K562 (cell line): ENCODE data around the gene PKHD1. TPM values are rescaled to one million over a fixed set of nuclear protein-coding genes. Genes with fewer than 3 reads are reported as not detected.

ENCODE experiments used
- ATAC-seq: fragments of 200-7000 bp; cut with Tn5 transposase; 3 replicates; pipeline ENCODE4 v1.9.1; 2020; ENCODE audit warnings: moderate library complexity
- BruUV-seq: library from RNA; stranded (reverse); fragments of 400-500 nt; replicated peaks from 2 replicates; lab custom pipeline; 2021; lab: Mats Ljungman, UMichigan
- CTCF ChIA-PET: fragments of 300-600 bp; formaldehyde crosslinking; extraction: SDS; loops from one replicate; lab custom pipeline; 2021; ENCODE audit warnings: low intra/inter-chr PET ratio; lab: Yijun Ruan, JAX
- POLR2A ChIA-PET: fragments of 300-600, 350-650 bp; sonication (Branson Sonifier 250); formaldehyde crosslinking; extraction: SDS; loops from one replicate; lab custom pipeline; 2021; ENCODE audit warnings: antibody characterized with exemption, inconsistent platforms; lab: Yijun Ruan, JAX
- DNase-seq, 4 experiments: peaks; one replicate each; pipeline versions ENCODE4 v3.0.0 to v3.0.0-alpha.2; 2011 to 2018; ENCODE audit warnings: low spot score in 3 of 4, mixed read lengths in 3 of 4; ENCODE audit errors: extremely low read depth in 1 of 4
- FAIRE-seq: peaks from 2 replicates; lab custom pipeline; 2011; peaks lifted over from hg19 to GRCh38; lab: Jason Lieb, UNC
- H2AFZ ChIP-seq: 2 replicates; pipeline ENCODE4 v1.6.0; 2011; ENCODE audit warnings: low read depth, low read length, control low read depth, inconsistent platforms
- H3K27ac ChIP-seq: fragments of 200-600 bp; 3 replicates; pipeline ENCODE4 v1.8.0; 2011; ENCODE audit warnings: low read depth, mild to moderate bottlenecking, control low read depth, inconsistent platforms, low read length, moderate library complexity, mixed read lengths; ENCODE audit errors: extremely low read depth
- H3K27me3 ChIP-seq, 2 experiments: fragments of 300-600 bp in 1 of 2; 2 replicates in 1 of 2; 3 replicates in 1 of 2; pipeline versions ENCODE4 v1.6.0 to v1.8.0; 2011; ENCODE audit warnings: inconsistent platforms in 2 of 2, low read length in 2 of 2, mild to moderate bottlenecking in 1 of 2, mixed read lengths in 1 of 2, moderate library complexity in 1 of 2; ENCODE audit not compliant: control insufficient read depth in 2 of 2, insufficient read depth in 2 of 2
- H3K36me3 ChIP-seq: fragments of 300-600 bp; 3 replicates; pipeline ENCODE4 v1.8.0; 2011; ENCODE audit warnings: mild to moderate bottlenecking, low read length, inconsistent platforms; ENCODE audit not compliant: control insufficient read depth, insufficient read depth
- H3K4me1 ChIP-seq, 2 experiments: fragments of 200-600 bp in 1 of 2; replicated peaks in 1 of 2; 2 replicates in 1 of 2; 3 replicates in 1 of 2; pipeline versions ENCODE4 v1.5.1 to v1.8.0; 2011; ENCODE audit warnings: inconsistent platforms in 2 of 2, low read length in 2 of 2, mild to moderate bottlenecking in 1 of 2, mixed read lengths in 1 of 2, moderate library complexity in 1 of 2; ENCODE audit not compliant: control insufficient read depth in 2 of 2, insufficient read depth in 2 of 2
- H3K4me2 ChIP-seq: 2 replicates; pipeline ENCODE4 v1.6.1; 2011; ENCODE audit warnings: low read length, control low read depth, inconsistent platforms, mixed read lengths; ENCODE audit not compliant: insufficient read depth
- H3K4me3 ChIP-seq: fragments of 200-600 bp; sonication (generic), shearing (Covaris generic); 2 replicates; pipeline ENCODE4 v1.5.1; 2016; ENCODE audit warnings: control low read depth, inconsistent platforms
- H3K79me2 ChIP-seq: fragments of 200-600 bp; 3 replicates; pipeline ENCODE4 v1.8.0; 2011; ENCODE audit warnings: low read length, inconsistent platforms; ENCODE audit not compliant: control insufficient read depth, insufficient read depth
- H3K9ac ChIP-seq, 2 experiments: 2 replicates each; pipeline versions ENCODE4 v1.6.0 to v1.6.1; 2011; ENCODE audit warnings: low read depth in 2 of 2, low read length in 2 of 2, control low read depth in 1 of 2, inconsistent platforms in 1 of 2, mild to moderate bottlenecking in 1 of 2, mixed read lengths in 1 of 2; ENCODE audit not compliant: insufficient read depth in 1 of 2
- H3K9me1 ChIP-seq: one replicate; pipeline ENCODE4 v1.6.0; 2011; ENCODE audit warnings: inconsistent platforms, mild to moderate bottlenecking, low read length, moderate library complexity; ENCODE audit not compliant: control insufficient read depth, insufficient read depth
- H3K9me3 ChIP-seq: replicated peaks from 2 replicates; pipeline ENCODE4 v1.5.1; 2011; ENCODE audit warnings: low read depth, low read length, inconsistent platforms; ENCODE audit not compliant: control insufficient read depth, insufficient read depth
- H4K20me1 ChIP-seq: replicated peaks from 2 replicates; pipeline ENCODE4 v1.6.1; 2011; ENCODE audit warnings: low read length, inconsistent platforms, mixed read lengths; ENCODE audit not compliant: control insufficient read depth, insufficient read depth
- BRD4 ChIP-seq: fragments of 200-600 bp; sonication (generic); IDR thresholded peaks from 2 replicates; pipeline ENCODE4 v1.6.1; 2017; ENCODE audit warnings: inconsistent platforms
- E2F3 ChIP-seq: fragments of 250-450 bp; sonication (Bioruptor Pico); IDR thresholded peaks from 2 replicates; pipeline ENCODE4 v1.4.0; 2020; ENCODE audit warnings: mild to moderate bottlenecking
- FOXM1 ChIP-seq, 2 experiments: fragments of 450-650 bp in 1 of 2; sonication (generic) in 1 of 2; formaldehyde crosslinking in 1 of 2; IDR thresholded peaks; 2 replicates each; pipeline versions ENCODE4 v1.6.1 to v1.9.0; 2017 to 2022; ENCODE audit warnings: low read depth in 2 of 2, mild to moderate bottlenecking in 2 of 2, missing genetic modification reagents in 1 of 2, moderate library complexity in 1 of 2
- GATAD2A ChIP-seq: fragments of 450-650 bp; IDR thresholded peaks from 2 replicates; pipeline ENCODE4 v1.6.1; 2017
- JUND ChIP-seq, 2 experiments: IDR thresholded peaks; 2 replicates in 1 of 2; 3 replicates in 1 of 2; pipeline ENCODE4 v1.6.1; 2011; ENCODE audit warnings: borderline replicate concordance in 2 of 2, low read depth in 2 of 2, low read length in 2 of 2, improper control_type of control experiment in 1 of 2, missing biosample characterization in 1 of 2, missing genetic modification characterization in 1 of 2, missing genetic modification reagents in 1 of 2
- NR1H2 ChIP-seq: sonication (generic); formaldehyde crosslinking; IDR thresholded peaks from 2 replicates; pipeline ENCODE4 v1.4.0; 2020; ENCODE audit warnings: mild to moderate bottlenecking, missing genetic modification reagents
- PHTF2 ChIP-seq: fragments of 250-450 bp; sonication (Bioruptor Pico); IDR thresholded peaks from 2 replicates; pipeline ENCODE4 v1.5.0; 2021; ENCODE audit warnings: mild to moderate bottlenecking
- PRPF4 ChIP-seq: fragments of 200-400 bp; formaldehyde crosslinking; IDR thresholded peaks from one replicate; pipeline ENCODE4 v1.6.1; 2017; ENCODE audit warnings: low read length, low read depth, mild to moderate bottlenecking; ENCODE audit not compliant: insufficient read depth, poor library complexity, severe bottlenecking
- PURB ChIP-seq: sonication (generic); formaldehyde crosslinking; IDR thresholded peaks from 2 replicates; pipeline ENCODE4 v1.9.0; 2021; ENCODE audit warnings: low read depth, mild to moderate bottlenecking, missing genetic modification reagents
- SETDB1 ChIP-seq: IDR thresholded peaks from one replicate; pipeline ENCODE4 v1.6.1; 2012; ENCODE audit warnings: low read length, control low read depth, inconsistent platforms
- TSHZ1 ChIP-seq: fragments of 250-450 bp; sonication (Bioruptor Pico); IDR thresholded peaks from 2 replicates; pipeline ENCODE4 v1.4.0; 2020; ENCODE audit warnings: mild to moderate bottlenecking, moderate library complexity
- U2AF1 ChIP-seq: fragments of 200-400 bp; formaldehyde crosslinking; optimal IDR thresholded peaks from 2 replicates; pipeline ENCODE3; 2017; ENCODE audit warnings: mild to moderate bottlenecking, low read depth, low read length, moderate library complexity
- ZNF121 ChIP-seq: sonication (generic); formaldehyde crosslinking; conservative IDR thresholded peaks from 2 replicates; pipeline ENCODE4 v1.8.0; 2022; ENCODE audit warnings: missing genetic modification reagents
- ZNF133 ChIP-seq: fragments of 250-450 bp; sonication (Bioruptor Pico); IDR thresholded peaks from 2 replicates; pipeline ENCODE4 v1.4.0; 2020; ENCODE audit warnings: mild to moderate bottlenecking
- ZNF197 ChIP-seq: fragments of 200-800 bp; sonication (Bioruptor generic); IDR thresholded peaks from 2 replicates; pipeline ENCODE4 v1.6.1; 2016; ENCODE audit warnings: low read depth, missing genetic modification characterization, missing compliant biosample characterization
- ZNF263 ChIP-seq: sonication (generic); formaldehyde crosslinking; IDR thresholded peaks from 2 replicates; pipeline ENCODE4 v1.8.0; 2022; ENCODE audit warnings: mild to moderate bottlenecking, missing genetic modification reagents, borderline replicate concordance
- WGBS: fragments of 100-300 bp; shearing (Covaris generic); methylation state at CpG from one replicate; pipeline ENCODE4 v1.1.6; 2016; ENCODE audit warnings: low coverage, mixed read lengths; ENCODE audit not compliant: insufficient coverage; ENCODE audit errors: missing lambda C conversion rate; 5-methylcytosine and 5-hydroxymethylcytosine counted together
- in situ Hi-C: fragments of 300-500 bp; cut with MboI; formaldehyde crosslinking; loops from 4 replicates; pipeline ENCODE4 v1.15.0; 2018; ENCODE audit warnings: inconsistent platforms, mixed read lengths
- intact Hi-C: fragments of 100-400 bp; cut with micrococcal nuclease; formaldehyde crosslinking; loops from 2 replicates; pipeline ENCODE4 v1.14.2; 2022
- polyA plus RNA-seq, 8 experiments: library from polyadenylated mRNA; depleted of rRNA in 4 of 8; stranded (reverse) in 5 of 8; unstranded in 3 of 8; fragments of >200 nt; fragmentation: Nextera tagmentation in 2 of 8; fragmentation: Illumina TruSeq in 1 of 8; extraction: Ambion mirVana in 2 of 8; extraction: Trizol in 1 of 8; gene quantifications; 2 replicates each; pipeline versions ENCODE4 v1.2.1 to v1.2.3, GENCODE V29; 2011 to 2014; ENCODE audit warnings: inconsistent platforms in 1 of 8, missing spikeins in 1 of 8
- total RNA-seq, 7 experiments: library from RNA; depleted of rRNA in 6 of 7; stranded (reverse); fragments of >200 nt in 6 of 7; fragmentation: Illumina TruSeq in 2 of 7; extraction: Trizol in 2 of 7; gene quantifications; 2 replicates each; pipeline versions ENCODE4 v1.2.1 to v1.2.3, GENCODE V29; 2011 to 2021; ENCODE audit warnings: low replicate concordance in 1 of 7
- TF ChIP-seq, protein P1 (sequence below): sonication (generic); IDR thresholded peaks from 2 replicates; pipeline ENCODE4 v1.6.1; 2016
- TF ChIP-seq, protein P2 (sequence below): sonication (generic); formaldehyde crosslinking; IDR thresholded peaks from 2 replicates; pipeline ENCODE4 v1.8.0; 2022; ENCODE audit warnings: mild to moderate bottlenecking, missing genetic modification reagents

The PKHD1 gene
- total and polyA plus RNA-seq, 9 of the 15 experiments (the other 6 are each of a cell fraction or from before 2014, with no cell fraction given), result 0.01 to 0.04 (median 0.01) TPM; not detected in 6

- intact Hi-C loops, result no loop called here
- Histone ChIP-seq H2AFZ (no peak overlapping the region), H3K9me3 (no peaks in the 10 kb centered on the region), H3K9ac (no peak overlapping the region), H3K27ac (no peak overlapping the region), H3K4me3 (no peak overlapping the region), H3K79me2 (no peaks in the 10 kb centered on the region), H3K27me3 (no peaks in the 10 kb centered on the region), H4K20me1 (no peaks in the 10 kb centered on the region), H3K36me3 (no peaks in the 10 kb centered on the region), H3K4me2 (no peak overlapping the region), H3K4me1 (no peaks in the 10 kb centered on the region), H3K9me1 (no peaks in the 10 kb centered on the region)
- in situ Hi-C loops, result no loop called here
- ATAC-seq (no peak), FAIRE-seq (no peak), DNase-seq (no peak)
- POLR2A ChIA-PET, result no interaction called here
- 0% methylated on average over 1 of the region's 1 CpG for WGBS
- BruUV-seq, result no TSS peak
- CTCF ChIA-PET, result no interaction called here
- TF ChIP-seq, protein P1, sequence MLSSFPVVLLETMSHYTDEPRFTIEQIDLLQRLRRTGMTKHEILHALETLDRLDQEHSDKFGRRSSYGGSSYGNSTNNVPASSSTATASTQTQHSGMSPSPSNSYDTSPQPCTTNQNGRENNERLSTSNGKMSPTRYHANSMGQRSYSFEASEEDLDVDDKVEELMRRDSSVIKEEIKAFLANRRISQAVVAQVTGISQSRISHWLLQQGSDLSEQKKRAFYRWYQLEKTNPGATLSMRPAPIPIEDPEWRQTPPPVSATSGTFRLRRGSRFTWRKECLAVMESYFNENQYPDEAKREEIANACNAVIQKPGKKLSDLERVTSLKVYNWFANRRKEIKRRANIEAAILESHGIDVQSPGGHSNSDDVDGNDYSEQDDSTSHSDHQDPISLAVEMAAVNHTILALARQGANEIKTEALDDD, result no peak
- TF ChIP-seq BRD4 (no peak), NR1H2 (CRISPR knock-in tag) (no peak), GATAD2A (no peak), PURB (no peak), JUND (IDR thresholded peaks at IDR 0.05; ENCODE audit: borderline replicate concordance, low read depth, low read length) (no peak), JUND (tag; IDR thresholded peaks at IDR 0.05; ENCODE audit: borderline replicate concordance, low read depth, low read length) (no peak), ZNF133 (no peak), ZNF263 (CRISPR knock-in tag) (no peak), E2F3 (no peak), U2AF1 (no peak), ZNF121 (no peak), FOXM1 (IDR thresholded peaks at IDR 0.05; ENCODE audit: low read depth) (no peak), FOXM1 (CRISPR knock-in tag; IDR thresholded peaks at IDR 0.05; ENCODE audit: low read depth) (no peak), TSHZ1 (no peak), ZNF197 (CRISPR knock-in tag) (no peak), PRPF4 (no peak), PHTF2 (CRISPR knock-in tag) (no peak), SETDB1 (no peak)
- TF ChIP-seq, protein P2, sequence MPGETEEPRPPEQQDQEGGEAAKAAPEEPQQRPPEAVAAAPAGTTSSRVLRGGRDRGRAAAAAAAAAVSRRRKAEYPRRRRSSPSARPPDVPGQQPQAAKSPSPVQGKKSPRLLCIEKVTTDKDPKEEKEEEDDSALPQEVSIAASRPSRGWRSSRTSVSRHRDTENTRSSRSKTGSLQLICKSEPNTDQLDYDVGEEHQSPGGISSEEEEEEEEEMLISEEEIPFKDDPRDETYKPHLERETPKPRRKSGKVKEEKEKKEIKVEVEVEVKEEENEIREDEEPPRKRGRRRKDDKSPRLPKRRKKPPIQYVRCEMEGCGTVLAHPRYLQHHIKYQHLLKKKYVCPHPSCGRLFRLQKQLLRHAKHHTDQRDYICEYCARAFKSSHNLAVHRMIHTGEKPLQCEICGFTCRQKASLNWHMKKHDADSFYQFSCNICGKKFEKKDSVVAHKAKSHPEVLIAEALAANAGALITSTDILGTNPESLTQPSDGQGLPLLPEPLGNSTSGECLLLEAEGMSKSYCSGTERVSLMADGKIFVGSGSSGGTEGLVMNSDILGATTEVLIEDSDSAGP (CRISPR knock-in tag), result no peak
Observed at GRCh38 chr6:51813904-51814303, 273.5 kb downstream of the PKHD1 start.
